RWPE1 (cell line): Measurements from ENCODE around the gene SLC12A8.

ENCODE experiments used
- CTCF ChIA-PET: fragments of 350-600 bp; sonication (Branson Sonifier 250); formaldehyde crosslinking; extraction: SDS; loops from one replicate; lab custom pipeline; 2021; lab: Yijun Ruan, JAX
- POLR2A ChIA-PET: fragments of 400-600 bp; formaldehyde crosslinking; extraction: SDS; loops from one replicate; lab custom pipeline; 2020; ENCODE audit warnings: antibody characterized with exemption; ENCODE audit not compliant: low non-redundant PET; lab: Yijun Ruan, JAX
- DNase-seq: peaks from one replicate; pipeline ENCODE4 v3.0.0; 2012; ENCODE audit warnings: low spot score
- H3K27ac ChIP-seq: fragments of 450-650 bp; 2 replicates; pipeline ENCODE4 v1.5.1; 2017
- TF ChIP-seq, protein P1 (sequence below): fragments of 450-650 bp; conservative IDR thresholded peaks from 2 replicates; pipeline ENCODE4 v1.5.1; 2017; ENCODE audit warnings: low read depth, mild to moderate bottlenecking

Gene SLC12A8

DNA sequence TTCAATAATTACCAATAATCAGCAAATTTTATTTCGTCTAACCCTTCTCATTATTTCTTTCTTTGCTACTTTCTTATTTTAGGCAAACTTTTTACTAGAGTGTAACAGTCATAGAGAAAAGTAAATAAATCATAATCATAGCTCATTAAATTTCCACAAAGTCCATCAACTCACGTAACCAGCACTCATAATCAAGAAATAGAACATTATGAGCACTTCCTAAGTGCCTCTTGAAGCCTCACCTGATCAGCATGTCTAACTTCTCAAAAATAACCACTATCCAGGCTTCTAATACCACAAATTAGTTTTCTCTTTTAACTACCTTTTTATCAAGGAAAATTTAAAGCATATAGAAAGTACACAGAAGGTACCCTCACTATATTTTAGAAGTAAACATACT, 38.4 kb upstream of the SLC12A8 start:
- DNase-seq, result no peak
- no peak overlapping the region for H3K27ac ChIP-seq
- CTCF ChIA-PET, result interaction anchor here (0.7 kb wide), 1 partner anchor 25 kb away, joined by 3 read pairs; no protein-coding TSS in a partner anchor
- TF ChIP-seq, protein P1, sequence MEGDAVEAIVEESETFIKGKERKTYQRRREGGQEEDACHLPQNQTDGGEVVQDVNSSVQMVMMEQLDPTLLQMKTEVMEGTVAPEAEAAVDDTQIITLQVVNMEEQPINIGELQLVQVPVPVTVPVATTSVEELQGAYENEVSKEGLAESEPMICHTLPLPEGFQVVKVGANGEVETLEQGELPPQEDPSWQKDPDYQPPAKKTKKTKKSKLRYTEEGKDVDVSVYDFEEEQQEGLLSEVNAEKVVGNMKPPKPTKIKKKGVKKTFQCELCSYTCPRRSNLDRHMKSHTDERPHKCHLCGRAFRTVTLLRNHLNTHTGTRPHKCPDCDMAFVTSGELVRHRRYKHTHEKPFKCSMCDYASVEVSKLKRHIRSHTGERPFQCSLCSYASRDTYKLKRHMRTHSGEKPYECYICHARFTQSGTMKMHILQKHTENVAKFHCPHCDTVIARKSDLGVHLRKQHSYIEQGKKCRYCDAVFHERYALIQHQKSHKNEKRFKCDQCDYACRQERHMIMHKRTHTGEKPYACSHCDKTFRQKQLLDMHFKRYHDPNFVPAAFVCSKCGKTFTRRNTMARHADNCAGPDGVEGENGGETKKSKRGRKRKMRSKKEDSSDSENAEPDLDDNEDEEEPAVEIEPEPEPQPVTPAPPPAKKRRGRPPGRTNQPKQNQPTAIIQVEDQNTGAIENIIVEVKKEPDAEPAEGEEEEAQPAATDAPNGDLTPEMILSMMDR, result no peak
- POLR2A ChIA-PET, result no interaction called here

- CTCF ChIA-PET, result no interaction called here
- TF ChIP-seq, protein P1, result no peak
- DNase-seq, result no peak
- POLR2A ChIA-PET, result no interaction called here
- H3K27ac ChIP-seq, result no peak overlapping the region
Observed at GRCh38 chr3:125246237-125246636, 33.7 kb upstream of the SLC12A8 start.

GRCh38 chr3:125245521-125245920, 33.0 kb upstream of the SLC12A8 start:
- H3K27ac ChIP-seq, result no peak overlapping the region
- DNase-seq, result no peak
- TF ChIP-seq, protein P1, result no peak
- CTCF ChIA-PET, result no interaction called here
- POLR2A ChIA-PET, result no interaction called here

GRCh38 chr3:125240496-125240895, 27.9 kb upstream of the SLC12A8 start:
- DNase-seq, result no peak
- ChIA-PET POLR2A (no interaction called here), CTCF (interaction anchor here (0.6 kb wide), 1 partner anchor 106 kb away, joined by 3 read pairs; no protein-coding TSS in a partner anchor)
- TF ChIP-seq, protein P1, result no peak
- no peak overlapping the region; the same call in 1 of the 2 replicates for H3K27ac ChIP-seq

- no peak overlapping the region for H3K27ac ChIP-seq
- TF ChIP-seq, protein P1, result no peak
- DNase-seq, result no peak
- CTCF ChIA-PET, result no interaction called here
- POLR2A ChIA-PET, result no interaction called here
Observed at GRCh38 chr3:125239266-125239665, 26.7 kb upstream of the SLC12A8 start.

DNA sequence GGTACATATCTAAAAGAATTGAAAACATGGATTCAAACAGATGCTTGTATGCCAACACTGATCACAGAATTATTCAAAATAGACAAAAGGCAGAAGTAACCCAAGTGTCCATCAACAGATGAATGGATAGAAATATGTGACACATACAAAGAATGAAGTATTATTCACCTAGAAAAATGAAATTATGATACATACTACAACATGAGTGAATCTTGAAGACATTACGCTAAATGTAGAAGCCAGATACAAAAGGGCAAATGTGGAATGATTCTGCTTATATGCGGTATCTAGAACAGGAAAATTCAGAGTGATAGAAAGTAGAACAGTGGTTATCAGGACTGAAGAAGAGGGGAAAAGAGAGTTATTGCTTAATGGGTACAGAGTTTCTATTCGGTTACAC, 26.2 kb upstream of the SLC12A8 start:
- CTCF ChIA-PET, result no interaction called here
- H3K27ac ChIP-seq, result no peak overlapping the region
- TF ChIP-seq, protein P1, result no peak
- DNase-seq, result no peak
- POLR2A ChIA-PET, result no interaction called here
